ENCODE data around the gene CLASP1.
A peak's percentile ranks its signal among the peaks of the same experiment; 100 is the strongest.
"Not testable (repeated sequence)": the region's sequence is repeated elsewhere in the genome, so short reads cannot be mapped to it uniquely, and the experiment has no call there.

The CLASP1 gene

GRCh38 chr2:121617042-121617599 is 32.1 kb downstream of the CLASP1 start:
- H3K27me3 Mint-ChIP-seq, result no peaks in the 10 kb centered on the region
- ATAC-seq (ENCODE audit: low read depth), result peak; percentile 41
- H3K27ac Mint-ChIP-seq, result no peak overlapping the region
- peaks cover 1% of the 10 kb centered on the region for H3K9me3 Mint-ChIP-seq
- DNase-seq (ENCODE audit: low spot score in 2 of 2), result no peak
- H3K4me1 Mint-ChIP-seq, result peaks cover 4% of the 10 kb centered on the region
- H3K4me3 Mint-ChIP-seq, result no peak overlapping the region
- H3K36me3 Mint-ChIP-seq, result peaks cover 2% of the 10 kb centered on the region

- H3K4me1 Mint-ChIP-seq, result peaks cover 4% of the 10 kb centered on the region
- peaks cover 1% of the 10 kb centered on the region for H3K9me3 Mint-ChIP-seq
- no peak for DNase-seq (ENCODE audit: low spot score in 2 of 2)
- no peak overlapping the region for H3K4me3 Mint-ChIP-seq
- no peak overlapping the region for H3K27ac Mint-ChIP-seq
- peaks cover 2% of the 10 kb centered on the region for H3K36me3 Mint-ChIP-seq
- no peaks in the 10 kb centered on the region for H3K27me3 Mint-ChIP-seq
- no peak for ATAC-seq (ENCODE audit: low read depth)
Observed at GRCh38 chr2:121613774-121614173, 35.5 kb downstream of the CLASP1 start.

GRCh38 chr2:121613152-121613551 is 36.1 kb downstream of the CLASP1 start:
- ATAC-seq (ENCODE audit: low read depth) (no peak), DNase-seq (ENCODE audit: low spot score in 2 of 2) (no peak)
- no peak overlapping the region for H3K27ac Mint-ChIP-seq
- no peak overlapping the region for H3K4me3 Mint-ChIP-seq
- no peaks in the 10 kb centered on the region for H3K27me3 Mint-ChIP-seq
- H3K36me3 Mint-ChIP-seq, result peaks cover 2% of the 10 kb centered on the region
- peaks cover 1% of the 10 kb centered on the region for H3K9me3 Mint-ChIP-seq
- H3K4me1 Mint-ChIP-seq, result peaks cover 4% of the 10 kb centered on the region

GRCh38 chr2:121611730-121612705 is 37.2 kb downstream of the CLASP1 start:
- ATAC-seq (ENCODE audit: low read depth), result no peak
- no peak overlapping the region for H3K27ac Mint-ChIP-seq
- H3K4me3 Mint-ChIP-seq, result no peak overlapping the region
- peaks cover 4% of the 10 kb centered on the region for H3K4me1 Mint-ChIP-seq
- H3K36me3 Mint-ChIP-seq, result peaks cover 6% of the 10 kb centered on the region
- no peak for DNase-seq (ENCODE audit: low spot score in 2 of 2)
- peaks cover 3% of the 10 kb centered on the region for H3K9me3 Mint-ChIP-seq
- no peaks in the 10 kb centered on the region for H3K27me3 Mint-ChIP-seq

- H3K27me3 Mint-ChIP-seq; H3K9me3 Mint-ChIP-seq; H3K4me3 Mint-ChIP-seq; H3K36me3 Mint-ChIP-seq; H3K27ac Mint-ChIP-seq; H3K4me1 Mint-ChIP-seq; ATAC-seq (ENCODE audit: low read depth): not testable (repeated sequence)
- peak in 1 of 2 donors; percentile 12 for DNase-seq (ENCODE audit: low spot score in 2 of 2)
Observed at GRCh38 chr2:121611048-121611649, 38.1 kb downstream of the CLASP1 start.

GRCh38 chr2:121610487-121610874 is 38.8 kb downstream of the CLASP1 start:
- Mint-ChIP-seq H3K36me3 (peaks cover 14% of the 10 kb centered on the region), H3K4me1 (peaks cover 13% of the 10 kb centered on the region)
- H3K9me3 Mint-ChIP-seq; ATAC-seq (ENCODE audit: low read depth); H3K4me3 Mint-ChIP-seq; H3K27me3 Mint-ChIP-seq; DNase-seq (ENCODE audit: low spot score in 2 of 2); H3K27ac Mint-ChIP-seq: not testable (repeated sequence)

GRCh38 chr2:121608967-121609366 is 40.3 kb downstream of the CLASP1 start:
- H3K36me3 Mint-ChIP-seq, result peaks cover 21% of the 10 kb centered on the region
- H3K27ac Mint-ChIP-seq, result no peak overlapping the region
- ATAC-seq (ENCODE audit: low read depth), result no peak
- H3K9me3 Mint-ChIP-seq, result peaks cover 2% of the 10 kb centered on the region
- H3K4me1 Mint-ChIP-seq, result peaks cover 13% of the 10 kb centered on the region
- H3K4me3 Mint-ChIP-seq, result no peak overlapping the region
- no peak for DNase-seq (ENCODE audit: low spot score in 2 of 2)
- H3K27me3 Mint-ChIP-seq, result no peaks in the 10 kb centered on the region

GRCh38 chr2:121608367-121608766 is 40.9 kb downstream of the CLASP1 start:
- Mint-ChIP-seq H3K4me1 (peaks cover 17% of the 10 kb centered on the region), H3K4me3 (no peak overlapping the region), H3K27me3 (no peaks in the 10 kb centered on the region), H3K27ac (no peak overlapping the region), H3K9me3 (peaks cover 2% of the 10 kb centered on the region), H3K36me3 (peaks cover 26% of the 10 kb centered on the region)
- ATAC-seq (ENCODE audit: low read depth), result no peak
- no peak for DNase-seq (ENCODE audit: low spot score in 2 of 2)

GRCh38 chr2:121605820-121606733 is 43.2 kb downstream of the CLASP1 start:
- H3K4me1 Mint-ChIP-seq, result peaks cover 31% of the 10 kb centered on the region
- no peak for ATAC-seq (ENCODE audit: low read depth)
- peaks cover 4% of the 10 kb centered on the region for H3K9me3 Mint-ChIP-seq
- peaks cover 35% of the 10 kb centered on the region for H3K36me3 Mint-ChIP-seq
- H3K27ac Mint-ChIP-seq, result no peak overlapping the region
- H3K27me3 Mint-ChIP-seq, result no peaks in the 10 kb centered on the region
- no peak overlapping the region for H3K4me3 Mint-ChIP-seq
- DNase-seq (ENCODE audit: low spot score in 2 of 2), result no peak

- Mint-ChIP-seq H3K27me3 (no peaks in the 10 kb centered on the region), H3K27ac (no peak overlapping the region), H3K4me1 (peaks cover 42% of the 10 kb centered on the region), H3K4me3 (no peak overlapping the region), H3K9me3 (peaks cover 4% of the 10 kb centered on the region), H3K36me3 (peaks cover 35% of the 10 kb centered on the region)
- peak; percentile 83 for ATAC-seq (ENCODE audit: low read depth)
- no peak for DNase-seq (ENCODE audit: low spot score in 2 of 2)
Observed at GRCh38 chr2:121603185-121603584, 46.1 kb downstream of the CLASP1 start.

- no peak for ATAC-seq (ENCODE audit: low read depth)
Observed at GRCh38 chr2:121599963-121600651, 49.2 kb downstream of the CLASP1 start.

GRCh38 chr2:121598087-121598486 is 51.2 kb downstream of the CLASP1 start:
- Mint-ChIP-seq H3K9me3 (peaks cover 2% of the 10 kb centered on the region), H3K36me3 (peaks cover 10% of the 10 kb centered on the region), H3K27ac (no peak overlapping the region), H3K27me3 (no peaks in the 10 kb centered on the region), H3K4me3 (no peak overlapping the region), H3K4me1 (peaks cover 36% of the 10 kb centered on the region)
- no peak for ATAC-seq (ENCODE audit: low read depth)
- DNase-seq (ENCODE audit: low spot score in 2 of 2), result no peak

More at GRCh38 chr2:121599963-121600651, 49.2 kb downstream of the CLASP1 start:
- H3K27me3 Mint-ChIP-seq, result no peaks in the 10 kb centered on the region
- H3K4me1 Mint-ChIP-seq, result peaks cover 44% of the 10 kb centered on the region
- H3K9me3 Mint-ChIP-seq, result peaks cover 2% of the 10 kb centered on the region
- no peak overlapping the region for H3K4me3 Mint-ChIP-seq
- no peak for DNase-seq (ENCODE audit: low spot score in 2 of 2)
- H3K27ac Mint-ChIP-seq, result peak overlapping the region; percentile 52
- peaks cover 20% of the 10 kb centered on the region for H3K36me3 Mint-ChIP-seq
